ENCODE results near the gene CHRNA4. TPM values are rescaled to one million over a fixed set of nuclear protein-coding genes. Genes with fewer than 3 reads are reported as not detected.
A peak's percentile ranks its signal among the peaks of the same experiment; 100 is the strongest.

CHRNA4 gene
- total RNA-seq (under 1 TPM in 3 of 4 donors, not detected in 1; 0.17 to 0.54 (median 0.38) TPM), polyA plus RNA-seq (0.02 TPM)
- long read RNA-seq, donor 1: 0 reads
- long read RNA-seq, donor 2: 0 reads
- long read RNA-seq, donor 3: 0 reads
- long read RNA-seq, donor 4: 0 reads

DNA sequence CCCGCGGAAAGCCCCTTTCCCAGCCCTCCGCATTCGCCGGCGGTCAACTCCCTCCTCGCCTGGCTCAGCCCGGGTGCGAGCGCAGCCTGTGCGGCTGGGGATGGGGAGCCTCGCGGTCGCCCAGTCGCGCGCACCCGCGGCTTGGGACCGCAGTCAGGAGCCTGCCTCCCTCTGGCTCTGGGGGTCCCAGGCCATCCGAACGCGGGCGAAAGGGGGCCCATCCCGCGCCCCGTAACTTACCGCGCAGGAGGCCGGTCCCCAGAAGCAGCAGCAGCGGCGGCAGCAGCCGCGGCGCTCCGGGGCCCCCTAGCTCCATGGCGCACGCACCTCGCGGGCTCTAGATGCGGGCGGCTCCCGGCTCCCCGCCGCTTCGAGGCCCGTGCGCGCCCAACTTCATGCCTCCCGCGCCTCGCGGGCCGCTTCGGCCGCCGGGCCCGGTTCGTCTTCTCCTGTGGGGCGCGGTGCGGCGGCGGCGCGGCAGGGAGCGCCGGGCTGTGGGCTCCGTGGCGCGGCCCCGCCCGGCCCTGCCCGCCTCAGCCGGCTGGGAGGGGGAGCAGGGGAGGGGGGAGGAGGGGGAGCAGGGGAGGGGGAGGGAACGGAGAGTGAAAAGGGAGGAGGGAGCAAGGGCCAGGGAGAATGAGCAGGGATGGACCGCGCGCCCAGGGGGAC is at the start of gene CHRNA4:
Gene CHRNA4, minus strand, starts transcription at position 500 of the 669 bp plus-strand sequence. Its CDS starts 184 bp downstream, at position 316.
- Histone ChIP-seq H3K27ac (ENCODE audit: low read length) (no peak within 1 kb of the TSS), H3K4me3 (ENCODE audit: low read length) (no peak within 1 kb of the TSS), H3K9me3 (ENCODE audit: control insufficient read depth, low read length) (no peaks in the 10 kb centered on the region), H3K4me1 (ENCODE audit: control insufficient read depth, insufficient read depth, low read length) (no peaks in the 10 kb centered on the region), H3K27me3 (ENCODE audit: control insufficient read depth, insufficient read depth) (no peaks in the 10 kb centered on the region)
- 2% methylated on average over 78 of the region's 79 CpGs for WGBS
- intact Hi-C loops (cut with DNase I): no loop called here
- DNase-seq (peak in 2 of 3 donors; percentile 37 to 39), ATAC-seq (no peak)

DNA sequence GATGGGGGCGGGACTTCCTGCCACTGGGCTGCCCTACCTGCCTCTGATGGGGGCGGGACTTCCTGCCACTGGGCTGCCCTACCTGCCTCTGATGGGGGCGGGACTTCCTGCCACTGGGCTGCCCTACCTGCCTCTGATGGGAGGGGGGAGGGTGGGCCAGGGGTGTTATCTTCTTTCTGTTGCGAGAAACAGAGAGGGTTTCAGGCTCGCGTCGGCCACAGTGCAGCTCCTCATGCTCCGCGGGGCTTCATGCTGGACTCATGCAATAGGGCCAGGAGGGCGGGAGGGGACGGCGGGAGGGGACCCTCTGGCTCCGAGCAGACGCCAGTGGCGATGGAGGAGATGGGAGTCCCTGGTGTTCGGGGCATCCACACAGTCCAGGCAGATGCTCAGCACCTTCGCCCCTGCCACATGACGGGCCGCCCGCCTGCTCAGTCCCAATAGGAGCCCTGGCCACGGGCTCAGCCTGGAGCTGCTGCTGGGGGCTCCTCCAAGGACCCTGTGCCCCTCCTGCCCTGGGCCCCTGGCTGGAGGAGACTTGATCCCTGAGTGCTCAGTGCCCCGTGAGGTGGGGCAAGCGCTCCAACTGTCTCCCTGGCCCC is 48.8 kb upstream of the CHRNA4 start:
- H3K27me3 ChIP-seq (ENCODE audit: control insufficient read depth, insufficient read depth): no peaks in the 10 kb centered on the region
- DNase-seq (peak in 1 of 3 donors; percentile 32), ATAC-seq (no peak)
- H3K9me3 ChIP-seq (ENCODE audit: control insufficient read depth, low read length): no peaks in the 10 kb centered on the region
- WGBS: 58% methylated on average over 21 of the region's 23 CpGs
- no peaks in the 10 kb centered on the region for H3K4me1 ChIP-seq (ENCODE audit: control insufficient read depth, insufficient read depth, low read length)
- H3K27ac ChIP-seq (ENCODE audit: low read length): no peak overlapping the region
- no peak overlapping the region for H3K4me3 ChIP-seq (ENCODE audit: low read length)
- intact Hi-C loops (cut with DNase I): no loop called here

- WGBS: 79% methylated on average over 21 of the region's 21 CpGs
- H3K4me3 ChIP-seq (ENCODE audit: low read length): no peak overlapping the region
- no peaks in the 10 kb centered on the region for H3K4me1 ChIP-seq (ENCODE audit: control insufficient read depth, insufficient read depth, low read length)
- ATAC-seq: no peak
- peak in 1 of 3 donors; percentile 19 for DNase-seq
- H3K27me3 ChIP-seq (ENCODE audit: control insufficient read depth, insufficient read depth): no peaks in the 10 kb centered on the region
- H3K9me3 ChIP-seq (ENCODE audit: control insufficient read depth, low read length): no peaks in the 10 kb centered on the region
- H3K27ac ChIP-seq (ENCODE audit: low read length): no peak overlapping the region
- intact Hi-C loops (cut with DNase I): no loop called here
These were observed 48.1 kb upstream of the CHRNA4 start for GRCh38 chr20:63409066-63409833.

DNA sequence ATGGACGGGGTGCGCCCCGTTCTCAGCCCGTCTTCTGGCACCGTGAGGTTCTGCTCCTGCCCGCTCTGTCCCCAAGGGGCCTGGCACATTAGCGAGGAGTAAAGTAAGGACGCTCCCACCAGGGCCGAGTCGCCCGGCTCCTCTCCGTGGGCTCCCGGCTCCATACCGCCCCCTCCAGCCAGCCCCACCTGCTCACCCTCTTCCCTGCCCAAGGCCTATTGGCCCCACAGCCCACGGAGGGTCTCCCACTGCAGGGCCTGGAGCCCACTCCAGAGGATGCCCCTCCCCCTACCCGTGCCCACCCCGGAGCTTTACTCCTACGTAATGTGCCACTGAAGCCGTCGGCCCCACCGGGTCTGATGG is 47.5 kb upstream of the CHRNA4 start:
- 86% methylated on average over 21 of the region's 21 CpGs for WGBS
- peak in 1 of 3 donors; percentile 48 for DNase-seq
- Histone ChIP-seq H3K27ac (ENCODE audit: low read length) (no peak overlapping the region), H3K27me3 (ENCODE audit: control insufficient read depth, insufficient read depth) (no peaks in the 10 kb centered on the region), H3K4me3 (ENCODE audit: low read length) (no peak overlapping the region), H3K9me3 (ENCODE audit: control insufficient read depth, low read length) (no peaks in the 10 kb centered on the region), H3K4me1 (ENCODE audit: control insufficient read depth, insufficient read depth, low read length) (no peaks in the 10 kb centered on the region)
- peak in 1 of 2 donors; percentile 10 for ATAC-seq
- intact Hi-C loops (cut with DNase I): no loop called here

DNA sequence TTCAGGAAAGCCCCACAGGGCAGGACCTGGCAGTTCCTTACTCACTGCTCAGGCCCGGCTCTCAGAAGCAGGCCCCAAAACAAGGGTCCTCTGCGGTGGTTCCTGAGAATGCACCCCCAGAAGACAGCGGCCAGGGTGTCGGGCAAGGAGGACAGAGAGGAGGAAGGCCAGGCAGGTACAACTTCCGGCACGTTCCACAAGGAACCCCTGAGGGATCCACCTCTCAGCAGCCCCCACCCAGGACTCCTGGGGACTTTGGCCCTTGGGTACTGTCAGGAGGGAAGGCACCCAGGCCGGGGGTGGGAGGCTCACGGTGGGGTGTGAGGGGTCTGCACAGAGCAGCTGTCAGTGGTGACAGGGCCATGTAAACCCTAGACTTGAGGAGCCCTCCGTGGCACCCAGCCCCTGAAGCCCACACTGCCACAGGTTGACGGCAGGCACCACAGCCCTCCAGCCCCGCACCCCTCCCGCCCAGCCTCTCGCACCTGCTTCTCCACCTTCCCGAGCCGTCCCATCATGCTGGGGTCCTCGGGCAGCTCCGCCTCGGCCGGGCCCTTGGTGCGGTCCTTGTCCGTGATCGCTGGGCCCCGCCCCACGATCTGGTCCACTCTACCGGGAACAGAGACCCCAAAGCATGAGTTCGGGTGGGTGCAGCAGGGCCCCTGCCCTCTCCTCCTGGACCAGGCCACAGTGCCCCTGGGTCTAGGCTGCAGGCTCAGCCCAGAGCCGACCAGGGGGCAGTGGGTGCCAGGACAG is 47.0 kb upstream of the CHRNA4 start:
- 90% methylated on average over 27 of the region's 27 CpGs for WGBS
- no peak for ATAC-seq
- intact Hi-C loops (cut with DNase I): no loop called here
- Histone ChIP-seq H3K4me3 (ENCODE audit: low read length) (no peak overlapping the region), H3K27me3 (ENCODE audit: control insufficient read depth, insufficient read depth) (no peaks in the 10 kb centered on the region), H3K27ac (ENCODE audit: low read length) (no peak overlapping the region), H3K9me3 (ENCODE audit: control insufficient read depth, low read length) (no peaks in the 10 kb centered on the region), H3K4me1 (ENCODE audit: control insufficient read depth, insufficient read depth, low read length) (no peaks in the 10 kb centered on the region)
- DNase-seq: peak in 1 of 3 donors; percentile 35

- no peaks in the 10 kb centered on the region for H3K27me3 ChIP-seq (ENCODE audit: control insufficient read depth, insufficient read depth)
- ATAC-seq (no peak), DNase-seq (peak in 1 of 3 donors; percentile 51)
- H3K9me3 ChIP-seq (ENCODE audit: control insufficient read depth, low read length): no peaks in the 10 kb centered on the region
- intact Hi-C loops (cut with DNase I): no loop called here
- H3K4me1 ChIP-seq (ENCODE audit: control insufficient read depth, insufficient read depth, low read length): no peaks in the 10 kb centered on the region
- WGBS: 94% methylated on average over 60 of the region's 60 CpGs
- H3K4me3 ChIP-seq (ENCODE audit: low read length): no peak overlapping the region
- H3K27ac ChIP-seq (ENCODE audit: low read length): no peak overlapping the region
These were observed 45.6 kb upstream of the CHRNA4 start for GRCh38 chr20:63406617-63407245.

- Histone ChIP-seq H3K4me1 (ENCODE audit: control insufficient read depth, insufficient read depth, low read length) (no peaks in the 10 kb centered on the region), H3K4me3 (ENCODE audit: low read length) (no peak overlapping the region), H3K9me3 (ENCODE audit: control insufficient read depth, low read length) (no peaks in the 10 kb centered on the region), H3K27me3 (ENCODE audit: control insufficient read depth, insufficient read depth) (no peaks in the 10 kb centered on the region), H3K27ac (ENCODE audit: low read length) (no peak overlapping the region)
- ATAC-seq: no peak
- intact Hi-C loops (cut with DNase I): no loop called here
- DNase-seq: peak in 1 of 3 donors; percentile 49
- WGBS: 85% methylated on average over 23 of the region's 23 CpGs
These were observed 44.9 kb upstream of the CHRNA4 start for GRCh38 chr20:63406011-63406410.

- H3K4me3 ChIP-seq (ENCODE audit: low read length): no peak overlapping the region
- 69% methylated on average over 31 of the region's 31 CpGs for WGBS
- no peaks in the 10 kb centered on the region for H3K27me3 ChIP-seq (ENCODE audit: control insufficient read depth, insufficient read depth)
- intact Hi-C loops (cut with DNase I): no loop called here
- H3K27ac ChIP-seq (ENCODE audit: low read length): no peak overlapping the region
- ATAC-seq (peak in 1 of 2 donors; percentile 64), DNase-seq (peak in 1 of 3 donors; percentile 39)
- no peaks in the 10 kb centered on the region for H3K9me3 ChIP-seq (ENCODE audit: control insufficient read depth, low read length)
- no peaks in the 10 kb centered on the region for H3K4me1 ChIP-seq (ENCODE audit: control insufficient read depth, insufficient read depth, low read length)
These were observed 44.1 kb upstream of the CHRNA4 start for GRCh38 chr20:63405102-63405730.

DNA sequence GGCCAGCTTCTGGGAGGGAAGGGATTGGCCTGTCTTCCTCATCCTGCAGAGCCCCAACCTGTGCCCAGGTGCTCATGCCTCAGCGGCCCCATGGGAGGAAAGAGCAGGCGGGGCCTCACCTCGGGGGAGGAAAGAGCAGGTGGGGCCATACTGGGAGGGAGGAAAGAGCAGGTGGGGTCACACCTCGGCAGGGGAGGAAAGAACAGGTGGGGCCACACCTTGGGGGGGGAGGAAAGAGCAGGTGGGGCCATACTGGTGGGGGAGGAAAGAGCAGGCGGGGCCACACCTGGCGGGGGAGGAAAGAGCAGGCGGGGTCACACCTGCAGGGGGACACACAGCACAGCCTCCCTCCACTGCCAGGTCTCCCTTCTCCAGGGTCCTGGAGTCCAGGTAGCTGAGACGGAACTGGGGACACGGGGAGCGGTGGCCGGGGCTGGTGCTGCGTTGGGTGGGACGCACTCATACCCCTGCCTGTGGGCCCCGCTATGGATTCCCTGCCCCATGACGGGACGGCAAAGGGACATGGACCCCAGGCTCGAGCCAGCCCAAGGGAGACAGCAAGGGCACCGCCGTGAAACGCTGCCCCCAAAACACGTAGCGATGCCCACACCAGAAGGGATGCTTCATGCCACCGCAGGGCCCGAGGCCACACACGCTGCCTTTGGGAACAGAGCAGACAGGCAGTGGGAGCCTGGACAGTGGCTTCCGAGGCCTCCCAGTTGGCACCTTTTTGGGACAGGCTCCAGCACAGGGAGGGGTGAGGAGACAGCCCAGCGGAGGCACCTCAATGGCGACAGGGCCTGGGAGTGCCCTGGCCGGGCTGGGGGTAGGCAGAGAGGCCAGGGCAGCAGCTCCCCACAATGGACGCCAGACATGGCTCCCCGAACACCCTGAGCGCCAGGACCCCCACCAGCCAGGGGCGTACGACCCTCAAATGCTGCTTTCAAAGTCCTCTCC is 43.3 kb upstream of the CHRNA4 start:
- intact Hi-C loops (cut with DNase I): no loop called here
- H3K27ac ChIP-seq (ENCODE audit: low read length): no peak overlapping the region
- H3K27me3 ChIP-seq (ENCODE audit: control insufficient read depth, insufficient read depth): no peaks in the 10 kb centered on the region
- 76% methylated on average over 34 of the region's 34 CpGs for WGBS
- ATAC-seq (no peak), DNase-seq (peak in 1 of 3 donors; percentile 38)
- H3K4me3 ChIP-seq (ENCODE audit: low read length): no peak overlapping the region
- H3K9me3 ChIP-seq (ENCODE audit: control insufficient read depth, low read length): no peaks in the 10 kb centered on the region
- H3K4me1 ChIP-seq (ENCODE audit: control insufficient read depth, insufficient read depth, low read length): no peaks in the 10 kb centered on the region
